Measurements from ENCODE around the gene DEK. TPM values are rescaled to one million over a fixed set of nuclear protein-coding genes. Genes with fewer than 3 reads are reported as not detected.

The DEK gene
- total RNA-seq, 1 donor, result 117 TPM

DNA sequence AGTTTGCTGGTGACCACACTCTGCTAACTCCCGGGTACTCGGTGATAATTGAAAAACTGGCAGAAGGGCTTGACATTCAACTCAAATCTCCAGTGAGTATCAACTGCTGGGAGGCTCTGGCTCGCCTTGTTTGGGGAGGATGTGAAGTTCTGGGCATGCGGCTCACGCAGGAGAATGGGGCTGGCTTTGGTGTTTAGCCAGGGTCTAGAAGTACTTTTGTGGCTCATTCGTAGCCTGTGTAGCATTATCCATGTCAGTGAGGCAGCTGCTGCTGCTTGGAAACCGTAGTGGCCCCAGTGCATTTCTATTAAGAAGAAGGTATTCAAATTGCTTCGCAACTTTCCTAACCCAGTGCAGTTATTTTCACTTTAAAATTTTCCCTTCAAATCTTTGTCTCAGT lies 56.9 kb downstream of the DEK start:
- TF ChIP-seq CTCF (IDR thresholded peaks at IDR 0.05; ENCODE audit: insufficient read depth, low read depth, low read length), result no peak
- no peak for DNase-seq (ENCODE audit: low read depth)
- H3K4me3 ChIP-seq (ENCODE audit: low read depth, low read length), result no peak overlapping the region

- no peak for TF ChIP-seq CTCF (IDR thresholded peaks at IDR 0.05; ENCODE audit: insufficient read depth, low read depth, low read length)
- no peak for DNase-seq (ENCODE audit: low read depth)
- no peak overlapping the region for H3K4me3 ChIP-seq (ENCODE audit: low read depth, low read length)
These were observed 57.7 kb downstream of the DEK start for GRCh38 chr6:18206591-18206990.

DNA sequence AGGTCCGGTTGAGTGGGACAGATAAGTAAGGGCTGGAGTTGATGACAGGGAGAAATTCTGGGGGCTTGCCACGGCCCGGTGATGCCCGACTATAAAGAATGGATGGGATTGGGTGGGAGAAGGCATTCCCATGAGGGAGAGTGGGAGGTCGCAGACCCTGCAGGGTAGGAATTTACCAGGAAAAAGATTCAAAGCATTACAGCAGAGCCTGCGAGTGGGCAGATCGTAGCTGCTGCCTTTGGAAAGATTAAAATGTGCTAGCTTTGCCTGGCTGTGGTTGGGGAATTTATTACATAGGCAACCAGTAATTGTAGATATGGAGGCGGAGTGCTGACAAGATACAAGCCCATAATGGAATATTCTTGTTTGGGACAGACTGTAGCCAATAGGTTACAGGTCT lies 59.6 kb downstream of the DEK start:
- H3K4me3 ChIP-seq (ENCODE audit: low read depth, low read length), result no peak overlapping the region
- no peak for DNase-seq (ENCODE audit: low read depth)
- TF ChIP-seq CTCF (IDR thresholded peaks at IDR 0.05; ENCODE audit: insufficient read depth, low read depth, low read length), result no peak

GRCh38 chr6:18203786-18204185 lies 60.5 kb downstream of the DEK start:
- no peak for TF ChIP-seq CTCF (IDR thresholded peaks at IDR 0.05; ENCODE audit: insufficient read depth, low read depth, low read length)
- no peak for DNase-seq (ENCODE audit: low read depth)
- no peak overlapping the region for H3K4me3 ChIP-seq (ENCODE audit: low read depth, low read length)

GRCh38 chr6:18192026-18192425 lies 72.3 kb downstream of the DEK start:
- no peak for TF ChIP-seq CTCF (IDR thresholded peaks at IDR 0.05; ENCODE audit: insufficient read depth, low read depth, low read length)

GRCh38 chr6:18189196-18189595 lies 75.1 kb downstream of the DEK start:
- no peak for DNase-seq (ENCODE audit: low read depth)
- TF ChIP-seq CTCF (IDR thresholded peaks at IDR 0.05; ENCODE audit: insufficient read depth, low read depth, low read length), result no peak
- no peak overlapping the region for H3K4me3 ChIP-seq (ENCODE audit: low read depth, low read length)

More at GRCh38 chr6:18192026-18192425, 72.3 kb downstream of the DEK start:
- H3K4me3 ChIP-seq (ENCODE audit: low read depth, low read length), result no peak overlapping the region
- no peak for DNase-seq (ENCODE audit: low read depth)

DNA sequence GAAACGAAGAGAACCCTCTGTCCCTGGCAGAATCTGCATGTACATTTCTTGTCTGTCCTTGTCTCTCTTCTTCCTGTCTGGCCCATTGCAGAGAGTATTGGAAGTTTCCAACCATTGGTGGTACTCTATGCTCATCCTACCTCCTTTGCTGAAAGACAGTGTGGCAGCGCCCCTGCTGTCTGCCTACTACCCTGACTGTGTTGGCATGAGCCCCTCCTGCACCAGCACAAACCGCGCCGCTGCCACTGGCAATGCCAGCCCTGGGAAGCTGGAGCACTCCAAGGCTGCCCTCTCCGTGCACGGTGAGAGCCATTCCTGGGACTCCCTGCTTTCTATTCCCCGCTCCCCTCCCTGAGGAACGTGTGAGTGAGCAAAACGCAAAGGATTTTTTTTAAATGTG lies 76.6 kb downstream of the DEK start:
- DNase-seq (ENCODE audit: low read depth), result no peak
- no peak overlapping the region for H3K4me3 ChIP-seq (ENCODE audit: low read depth, low read length)
- TF ChIP-seq CTCF (IDR thresholded peaks at IDR 0.05; ENCODE audit: insufficient read depth, low read depth, low read length), result no peak
